Astrocyte (in vitro differentiated cells and primary cell): ENCODE results near the gene EFCC1. TPM values are rescaled to one million over a fixed set of nuclear protein-coding genes. Genes with fewer than 3 reads are reported as not detected.

Experiments
- DNase-seq: peaks from one replicate; pipeline ENCODE4 v3.0.0-alpha.2; 2010; ENCODE audit warnings: low read depth
- FAIRE-seq: peaks from 2 replicates; lab custom pipeline; 2011; peaks lifted over from hg19 to GRCh38; lab: Jason Lieb, UNC
- H2AFZ ChIP-seq: 2 replicates; pipeline ENCODE4 v1.6.0; 2012; ENCODE audit warnings: low read depth, low read length, inconsistent platforms
- H3K27ac ChIP-seq: 2 replicates; pipeline ENCODE4 v1.5.1; 2011; ENCODE audit warnings: low read depth, low read length, inconsistent platforms
- H3K27me3 ChIP-seq: 2 replicates; pipeline ENCODE4 v1.6.0; 2011; ENCODE audit warnings: low read length, inconsistent platforms; ENCODE audit not compliant: insufficient read depth
- H3K36me3 ChIP-seq: 2 replicates; pipeline ENCODE4 v1.5.1; 2011; ENCODE audit warnings: low read length, inconsistent platforms; ENCODE audit not compliant: insufficient read depth
- H3K4me1 ChIP-seq: 2 replicates; pipeline ENCODE4 v1.5.1; 2011; ENCODE audit warnings: low read length, inconsistent platforms; ENCODE audit not compliant: insufficient read depth
- H3K4me2 ChIP-seq: 2 replicates; pipeline ENCODE4 v1.6.0; 2012; ENCODE audit warnings: low read length, inconsistent platforms
- H3K4me3 ChIP-seq: 2 replicates; pipeline ENCODE4 v1.5.1; 2011; ENCODE audit warnings: low read depth, mild to moderate bottlenecking, low read length, inconsistent platforms; ENCODE audit not compliant: insufficient read depth
- H3K79me2 ChIP-seq: 2 replicates; pipeline ENCODE4 v1.6.0; 2012; ENCODE audit warnings: mild to moderate bottlenecking, low read length, inconsistent platforms; ENCODE audit not compliant: insufficient read depth
- H3K9ac ChIP-seq: 2 replicates; pipeline ENCODE4 v1.6.0; 2012; ENCODE audit warnings: mild to moderate bottlenecking, low read length, inconsistent platforms
- H3K9me3 ChIP-seq: 2 replicates; pipeline ENCODE4 v1.5.1; 2012; ENCODE audit warnings: low read depth, mild to moderate bottlenecking, low read length, inconsistent platforms; ENCODE audit not compliant: insufficient read depth
- H4K20me1 ChIP-seq: 2 replicates; pipeline ENCODE4 v1.6.0; 2012; ENCODE audit warnings: low read length, inconsistent platforms; ENCODE audit not compliant: insufficient read depth
- H3K27ac Mint-ChIP-seq: one replicate; pipeline ENCODE4 v1.8.0; 2021; ENCODE audit warnings: mild to moderate bottlenecking, mixed read lengths; ENCODE audit not compliant: unreplicated experiment
- H3K27me3 Mint-ChIP-seq: one replicate; pipeline ENCODE4 v1.8.0; 2021; ENCODE audit warnings: low read depth, mixed read lengths; ENCODE audit not compliant: unreplicated experiment
- H3K36me3 Mint-ChIP-seq: one replicate; pipeline ENCODE4 v1.8.0; 2021; ENCODE audit warnings: low read depth, mixed read lengths; ENCODE audit not compliant: unreplicated experiment
- H3K4me1 Mint-ChIP-seq: one replicate; pipeline ENCODE4 v1.8.0; 2021; ENCODE audit warnings: low read depth, mixed read lengths; ENCODE audit not compliant: unreplicated experiment
- H3K4me3 Mint-ChIP-seq: one replicate; pipeline ENCODE4 v1.8.0; 2021; ENCODE audit warnings: mild to moderate bottlenecking, moderate library complexity, mixed read lengths; ENCODE audit not compliant: unreplicated experiment
- H3K9me3 Mint-ChIP-seq: one replicate; pipeline ENCODE4 v1.8.0; 2021; ENCODE audit warnings: mild to moderate bottlenecking, mixed read lengths; ENCODE audit not compliant: unreplicated experiment
- CTCF ChIP-seq: IDR thresholded peaks from 2 replicates; pipeline ENCODE4 v1.5.1; 2011; ENCODE audit warnings: low read depth, mild to moderate bottlenecking, inconsistent platforms, low read length, moderate library complexity; ENCODE audit not compliant: insufficient read depth
- EZH2 ChIP-seq: IDR thresholded peaks from 2 replicates; pipeline ENCODE4 v1.6.1; 2012; ENCODE audit warnings: mild to moderate bottlenecking, low read length, inconsistent platforms; ENCODE audit not compliant: insufficient read depth
- total RNA-seq: library from RNA; stranded (reverse); gene quantifications from 2 replicates; pipeline ENCODE4 v1.2.1, GENCODE V29; 2021

Gene EFCC1
- total RNA-seq, 1 donor from 2014 or later = not detected

- Histone ChIP-seq H3K4me3 (no peak overlapping the region), H3K4me2 (no peak overlapping the region), H2AFZ (no peak overlapping the region), H4K20me1 (peaks cover 7% of the 10 kb centered on the region), H3K79me2 (no peaks in the 10 kb centered on the region), H3K36me3 (no peaks in the 10 kb centered on the region), H3K9ac (no peak overlapping the region), H3K9me3 (no peaks in the 10 kb centered on the region), H3K27ac (no peak overlapping the region), H3K4me1 (peaks cover 2% of the 10 kb centered on the region), H3K27me3 (peaks cover 49% of the 10 kb centered on the region)
- DNase-seq (no peak), FAIRE-seq (no peak)
- Mint-ChIP-seq H3K27me3 (peaks cover 67% of the 10 kb centered on the region), H3K36me3 (no peaks in the 10 kb centered on the region), H3K4me3 (no peak overlapping the region), H3K27ac (no peak overlapping the region), H3K4me1 (no peaks in the 10 kb centered on the region), H3K9me3 (no peaks in the 10 kb centered on the region)
- TF ChIP-seq EZH2 (no peak), CTCF (no peak)
These were observed 4.6 kb downstream of the EFCC1 start for GRCh38 chr3:129005526-129006303.

- Histone ChIP-seq H3K9ac (no peak overlapping the region), H4K20me1 (peaks cover 7% of the 10 kb centered on the region), H2AFZ (no peak overlapping the region), H3K36me3 (no peaks in the 10 kb centered on the region), H3K27ac (no peak overlapping the region), H3K4me3 (no peak overlapping the region), H3K79me2 (no peaks in the 10 kb centered on the region), H3K9me3 (no peaks in the 10 kb centered on the region), H3K27me3 (peaks cover 46% of the 10 kb centered on the region), H3K4me1 (peaks cover 2% of the 10 kb centered on the region), H3K4me2 (no peak overlapping the region)
- no peak for TF ChIP-seq CTCF
- Mint-ChIP-seq H3K36me3 (no peaks in the 10 kb centered on the region), H3K27ac (no peak overlapping the region), H3K27me3 (peaks cover 65% of the 10 kb centered on the region), H3K9me3 (no peaks in the 10 kb centered on the region), H3K4me1 (no peaks in the 10 kb centered on the region), H3K4me3 (no peak overlapping the region)
- FAIRE-seq = no peak
- DNase-seq = no peak
These were observed 5.8 kb downstream of the EFCC1 start for GRCh38 chr3:129006864-129007263.

GRCh38 chr3:129007792-129008191 is 6.7 kb downstream of the EFCC1 start:
- H3K27ac ChIP-seq = no peak overlapping the region
- H3K4me3 Mint-ChIP-seq = no peak overlapping the region
- no peak overlapping the region for H2AFZ ChIP-seq
- FAIRE-seq (no peak), DNase-seq (no peak)
- no peak for TF ChIP-seq CTCF
- no peak for TF ChIP-seq EZH2
- peaks cover 58% of the 10 kb centered on the region for H3K27me3 Mint-ChIP-seq
- no peaks in the 10 kb centered on the region for H3K79me2 ChIP-seq
- H3K9me3 Mint-ChIP-seq = no peaks in the 10 kb centered on the region
- no peak overlapping the region for H3K4me2 ChIP-seq
- peaks cover 3% of the 10 kb centered on the region for H4K20me1 ChIP-seq
- H3K36me3 ChIP-seq = no peaks in the 10 kb centered on the region
- H3K9ac ChIP-seq = no peak overlapping the region
- no peak overlapping the region for H3K27ac Mint-ChIP-seq
- peaks cover 38% of the 10 kb centered on the region for H3K27me3 ChIP-seq
- H3K4me3 ChIP-seq = no peak overlapping the region
- H3K9me3 ChIP-seq = no peaks in the 10 kb centered on the region
- no peaks in the 10 kb centered on the region for H3K4me1 Mint-ChIP-seq
- no peaks in the 10 kb centered on the region for H3K36me3 Mint-ChIP-seq
- H3K4me1 ChIP-seq = peaks cover 2% of the 10 kb centered on the region
